Mucosa of rectum (tissue), 2 donors: ENCODE results near the gene INPP5D.
A peak's percentile ranks its signal among the peaks of the same experiment; 100 is the strongest.

ENCODE experiments used
- H3K27ac ChIP-seq, 2 donors: one replicate each; pipeline ENCODE4 v1.7.0; 2013; ENCODE audit warnings: inconsistent platforms in 2 of 2, low read depth in 2 of 2, low read length in 2 of 2
- H3K27me3 ChIP-seq, 2 donors: one replicate each; pipeline ENCODE4 v1.7.0; 2013; ENCODE audit warnings: low read length in 2 of 2; ENCODE audit not compliant: control insufficient read depth in 2 of 2, insufficient read depth in 2 of 2
- H3K36me3 ChIP-seq, 2 donors: one replicate each; pipeline ENCODE4 v1.7.0; 2013; ENCODE audit warnings: low read length in 2 of 2; ENCODE audit not compliant: control insufficient read depth in 2 of 2, insufficient read depth in 2 of 2
- H3K4me1 ChIP-seq, 2 donors: one replicate each; pipeline ENCODE4 v1.7.0; 2013; ENCODE audit warnings: low read length in 2 of 2, mild to moderate bottlenecking in 1 of 2; ENCODE audit not compliant: control insufficient read depth in 2 of 2, insufficient read depth in 2 of 2
- H3K4me3 ChIP-seq, 2 donors: one replicate each; pipeline ENCODE4 v1.7.0; 2013; ENCODE audit warnings: low read length in 2 of 2
- H3K9ac ChIP-seq, 2 donors: one replicate each; pipeline ENCODE4 v1.7.0; 2013; ENCODE audit warnings: low read length in 2 of 2, low read depth in 1 of 2, mild to moderate bottlenecking in 1 of 2
- H3K9me3 ChIP-seq, 2 donors: one replicate each; pipeline ENCODE4 v1.7.0; 2013; ENCODE audit warnings: low read length in 2 of 2; ENCODE audit not compliant: control insufficient read depth in 2 of 2
- donor health status: healthy.
- donor health status: Normal muscosa, but diverticular disease.

INPP5D gene

DNA sequence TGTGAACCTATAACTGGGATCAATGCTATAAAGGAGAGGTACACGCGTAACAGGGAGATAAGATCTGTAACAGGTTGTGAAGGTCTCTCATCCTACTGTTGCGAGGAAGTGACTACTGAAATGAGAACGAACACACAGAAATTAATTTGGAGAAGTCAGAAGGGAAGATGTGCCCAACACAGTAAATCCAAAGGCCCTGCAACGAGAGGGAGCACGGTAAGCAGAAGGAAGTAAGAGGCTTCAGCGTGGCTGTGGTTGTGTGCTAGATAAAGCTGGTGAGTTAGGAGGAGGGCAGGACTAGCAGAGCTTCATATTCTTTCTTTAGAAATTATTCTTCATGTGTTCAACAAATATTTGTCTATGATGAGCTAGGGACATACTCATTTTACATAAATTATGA lies 188.9 kb downstream of the INPP5D start:
- H3K4me3 ChIP-seq: no peak overlapping the region
- peaks cover 11 to 18% of the 10 kb centered on the region in 2 donors for H3K4me1 ChIP-seq
- no peak overlapping the region for H3K9ac ChIP-seq
- H3K27me3 ChIP-seq: no peaks in the 10 kb centered on the region
- no peak overlapping the region for H3K27ac ChIP-seq
- no peaks in the 10 kb centered on the region for H3K9me3 ChIP-seq
- H3K36me3 ChIP-seq: peaks cover 0 to 5% of the 10 kb centered on the region in 2 donors

DNA sequence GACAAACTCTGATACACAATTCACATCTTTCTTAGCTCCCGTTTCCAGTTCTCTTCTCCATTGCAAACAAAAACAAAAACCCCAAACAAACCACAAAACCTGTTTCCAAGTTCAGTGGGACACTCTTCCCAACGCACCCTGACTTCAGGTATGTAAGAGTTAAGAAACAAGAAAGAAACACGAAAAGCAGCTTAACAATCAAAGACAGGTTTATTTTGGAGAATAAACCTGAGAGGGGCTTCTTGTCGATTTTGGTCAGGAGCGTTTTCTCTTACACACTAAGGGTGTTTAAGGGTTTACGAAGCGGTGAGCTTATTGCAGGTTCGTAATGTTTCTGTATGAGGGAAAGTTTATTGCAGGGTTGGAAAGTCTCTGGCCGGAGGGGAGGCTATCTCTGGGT lies 190.4 kb downstream of the INPP5D start:
- H3K9me3 ChIP-seq: no peaks in the 10 kb centered on the region
- peaks cover 3 to 5% of the 10 kb centered on the region in 2 donors for H3K36me3 ChIP-seq
- H3K27ac ChIP-seq: peak overlapping the region in 1 of 2 donors; percentile 87
- H3K27me3 ChIP-seq: no peaks in the 10 kb centered on the region
- no peak overlapping the region for H3K9ac ChIP-seq
- no peak overlapping the region for H3K4me3 ChIP-seq
- H3K4me1 ChIP-seq: peaks cover 11 to 18% of the 10 kb centered on the region in 2 donors

DNA sequence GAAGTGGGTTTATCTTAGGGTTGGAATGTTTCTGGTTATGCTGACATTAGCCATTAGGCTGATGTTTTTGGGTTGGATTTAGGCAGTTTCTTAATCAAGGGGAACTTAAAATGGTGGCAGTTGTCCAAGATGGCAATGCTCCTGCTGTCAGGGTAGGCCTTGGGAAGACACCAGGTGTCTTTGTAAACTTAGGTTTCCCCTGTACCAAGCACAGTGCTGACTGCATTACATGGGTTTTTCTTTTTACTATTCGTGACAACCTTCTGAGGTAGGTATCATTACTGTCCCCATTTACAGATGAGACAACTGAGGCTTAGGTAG lies 190.8 kb downstream of the INPP5D start:
- Histone ChIP-seq H3K4me3 (peak overlapping the region; percentile 87 to 96), H3K36me3 (peaks cover 3 to 9% of the 10 kb centered on the region in 2 donors), H3K9me3 (no peaks in the 10 kb centered on the region), H3K4me1 (peaks cover 11 to 18% of the 10 kb centered on the region in 2 donors), H3K27ac (peak overlapping the region; percentile 78 to 87), H3K27me3 (no peaks in the 10 kb centered on the region), H3K9ac (peak overlapping the region; percentile 18 to 79)

- Histone ChIP-seq H3K27me3 (no peaks in the 10 kb centered on the region), H3K9me3 (no peaks in the 10 kb centered on the region), H3K4me1 (peaks cover 11 to 18% of the 10 kb centered on the region in 2 donors), H3K9ac (peak within 1 kb of the TSS; percentile 79), H3K27ac (peak within 1 kb of the TSS; percentile 78 to 87), H3K36me3 (peaks cover 7 to 14% of the 10 kb centered on the region in 2 donors), H3K4me3 (peak within 1 kb of the TSS; percentile 87 to 96)
Measured at GRCh38 chr2:233251306-233252116, 191.4 kb downstream of the INPP5D start, which contains the start of gene ATG16L1. Gene ATG16L1, plus strand, starts transcription at chr2:233251673. Its CDS starts 155 bp downstream, at chr2:233251828.

DNA sequence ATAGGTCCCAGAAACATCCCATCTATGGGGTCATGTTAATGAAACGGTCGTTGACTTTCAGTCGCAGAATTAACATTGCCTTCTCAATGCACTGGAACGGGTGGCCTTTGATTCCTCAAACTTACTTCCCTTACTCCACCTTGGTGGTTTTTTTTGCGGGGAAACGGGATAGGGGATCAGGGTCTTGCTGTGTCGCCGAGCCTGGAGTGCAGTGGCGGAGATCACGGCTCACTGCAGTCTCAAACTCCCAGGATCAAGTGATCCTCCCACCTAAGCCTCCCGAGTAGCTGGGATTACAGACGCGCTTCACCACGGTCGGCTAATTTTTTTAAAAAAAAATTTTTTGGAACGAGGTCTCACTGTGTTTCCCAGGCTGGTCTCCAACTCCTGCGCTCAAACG lies 192.1 kb downstream of the INPP5D start:
- Histone ChIP-seq H3K36me3 (peaks cover 9 to 20% of the 10 kb centered on the region in 2 donors), H3K9me3 (no peaks in the 10 kb centered on the region), H3K9ac (peak overlapping the region; percentile 79), H3K4me3 (peak overlapping the region; percentile 87 to 96), H3K27me3 (no peaks in the 10 kb centered on the region), H3K4me1 (peaks cover 11 to 16% of the 10 kb centered on the region in 2 donors), H3K27ac (peak overlapping the region; percentile 68 to 87)

DNA sequence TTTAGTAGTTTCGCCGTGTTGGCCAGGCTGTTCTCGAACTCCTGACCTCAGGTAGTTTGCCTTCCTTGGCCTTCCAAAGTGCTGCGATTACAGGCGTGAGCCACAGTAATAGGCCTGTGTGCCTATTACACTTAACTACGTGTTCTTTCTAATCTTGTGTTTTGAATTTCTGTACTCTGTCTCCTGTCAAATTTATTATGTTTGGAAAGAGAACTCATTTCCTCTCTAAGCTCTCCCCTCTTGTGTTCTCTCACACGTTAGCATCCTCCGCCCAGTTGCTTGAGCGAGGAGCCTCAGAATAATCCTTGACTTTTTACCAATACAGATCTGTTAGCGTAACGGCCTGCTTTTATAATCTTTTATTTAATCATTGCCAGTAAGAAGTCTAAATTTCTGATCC lies 195.0 kb downstream of the INPP5D start:
- no peak overlapping the region for H3K27ac ChIP-seq
- H3K4me1 ChIP-seq: peaks cover 11 to 13% of the 10 kb centered on the region in 2 donors
- peaks cover 31 to 44% of the 10 kb centered on the region in 2 donors for H3K36me3 ChIP-seq
- no peak overlapping the region for H3K4me3 ChIP-seq
- H3K9me3 ChIP-seq: no peaks in the 10 kb centered on the region
- no peak overlapping the region for H3K9ac ChIP-seq
- no peaks in the 10 kb centered on the region for H3K27me3 ChIP-seq

GRCh38 chr2:233256048-233256447 lies 195.9 kb downstream of the INPP5D start:
- no peak overlapping the region for H3K4me3 ChIP-seq
- H3K27ac ChIP-seq: no peak overlapping the region
- H3K36me3 ChIP-seq: peaks cover 38 to 49% of the 10 kb centered on the region in 2 donors
- H3K4me1 ChIP-seq: peaks cover 11 to 13% of the 10 kb centered on the region in 2 donors
- H3K9ac ChIP-seq: no peak overlapping the region
- H3K27me3 ChIP-seq: no peaks in the 10 kb centered on the region
- H3K9me3 ChIP-seq: no peaks in the 10 kb centered on the region
